Stimulated activated naive CD8-positive, alpha-beta T cell treated with anti-CD3 and anti-CD28 coated beads, Interleukin-15, Interleukin-2, amounts not matched to agents 100 U/mL and 50 U/mL, for 24 hours (primary cell): Measurements from ENCODE around the gene F7.
A peak's percentile ranks its signal among the peaks of the same experiment; 100 is the strongest.

Experiments used
- ATAC-seq: fragments of 150-1000 bp; cut with Tn5 transposase; one replicate; pipeline ENCODE4 v1.10.0; 2021
- DNase-seq: peaks from one replicate; pipeline ENCODE4 v3.0.0; 2021

Gene F7

GRCh38 chr13:113118261-113119021, 12.8 kb downstream of the F7 start:
- ATAC-seq, result no peak
- no peak for DNase-seq

GRCh38 chr13:113119166-113119821, 13.7 kb downstream of the F7 start:
- DNase-seq, result no peak
- no peak for ATAC-seq

DNA sequence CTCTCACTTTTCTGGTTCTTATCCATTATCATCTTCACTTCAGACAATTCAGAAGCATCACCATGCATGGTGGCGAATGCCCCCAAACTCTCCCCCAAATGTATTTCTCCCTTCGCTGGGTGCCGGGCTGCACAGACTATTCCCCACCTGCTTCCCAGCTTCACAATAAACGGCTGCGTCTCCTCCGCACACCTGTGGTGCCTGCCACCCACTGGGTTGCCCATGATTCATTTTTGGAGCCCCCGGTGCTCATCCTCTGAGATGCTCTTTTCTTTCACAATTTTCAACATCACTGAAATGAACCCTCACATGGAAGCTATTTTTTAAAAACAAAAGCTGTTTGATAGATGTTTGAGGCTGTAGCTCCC, 14.2 kb downstream of the F7 start:
- no peak for ATAC-seq

DNA sequence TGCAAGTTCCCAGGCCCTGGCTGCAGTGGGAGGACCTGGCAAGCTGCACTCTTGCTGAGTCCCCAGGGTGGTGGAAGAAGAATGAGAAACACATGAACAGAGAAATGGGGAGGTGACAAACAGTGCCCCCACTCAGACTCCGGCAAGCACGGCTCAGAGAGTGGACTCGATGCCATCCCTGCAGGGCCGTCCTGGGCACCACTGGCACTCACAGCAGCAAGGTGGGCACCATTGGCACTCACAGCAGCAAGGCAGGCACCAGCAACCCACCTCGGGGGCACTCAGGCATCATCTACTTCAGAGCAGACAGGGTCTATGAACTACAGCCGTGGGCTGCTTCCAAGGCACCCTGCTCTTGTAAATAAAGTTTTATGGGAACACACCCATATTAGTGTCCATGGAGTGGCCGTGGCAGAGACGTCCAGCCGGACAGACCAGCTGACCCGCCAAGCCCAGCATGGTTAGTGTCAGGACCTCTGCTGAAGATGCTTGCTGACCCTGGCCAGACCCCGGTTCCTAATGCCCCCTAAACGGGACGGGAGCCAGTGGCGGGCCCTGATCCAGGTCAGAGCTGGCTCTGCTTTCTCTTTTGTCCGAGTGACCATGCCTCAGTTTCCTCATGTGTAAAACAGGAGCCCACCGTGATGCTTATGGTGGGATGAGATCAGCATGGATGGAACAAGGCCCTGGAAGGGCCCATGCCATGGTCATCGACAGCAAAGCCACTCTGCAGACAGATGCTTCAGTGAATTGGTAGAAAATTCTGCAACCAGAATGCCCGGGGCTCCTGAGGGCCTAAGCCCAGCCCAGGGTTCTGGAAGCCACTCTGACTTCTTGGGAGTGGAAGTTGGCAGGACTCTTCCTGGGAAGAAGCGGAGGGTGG, 14.9 kb downstream of the F7 start:
- no peak for DNase-seq
- no peak for ATAC-seq

More for the DNA sequence above, 14.2 kb downstream of the F7 start:
- no peak for DNase-seq

- DNase-seq, result no peak
- ATAC-seq, result no peak
These were observed 15.8 kb downstream of the F7 start for GRCh38 chr13:113121183-113121927.

- no peak for ATAC-seq
- no peak for DNase-seq
These were observed 16.4 kb downstream of the F7 start for GRCh38 chr13:113121928-113122471.

GRCh38 chr13:113122550-113123225, 17.1 kb downstream of the F7 start, which contains the start of gene F10:
Gene F10, plus strand, starts transcription at chr13:113122799. Its CDS starts 57 bp downstream, at chr13:113122856.
- ATAC-seq (no peak), DNase-seq (no peak)

DNA sequence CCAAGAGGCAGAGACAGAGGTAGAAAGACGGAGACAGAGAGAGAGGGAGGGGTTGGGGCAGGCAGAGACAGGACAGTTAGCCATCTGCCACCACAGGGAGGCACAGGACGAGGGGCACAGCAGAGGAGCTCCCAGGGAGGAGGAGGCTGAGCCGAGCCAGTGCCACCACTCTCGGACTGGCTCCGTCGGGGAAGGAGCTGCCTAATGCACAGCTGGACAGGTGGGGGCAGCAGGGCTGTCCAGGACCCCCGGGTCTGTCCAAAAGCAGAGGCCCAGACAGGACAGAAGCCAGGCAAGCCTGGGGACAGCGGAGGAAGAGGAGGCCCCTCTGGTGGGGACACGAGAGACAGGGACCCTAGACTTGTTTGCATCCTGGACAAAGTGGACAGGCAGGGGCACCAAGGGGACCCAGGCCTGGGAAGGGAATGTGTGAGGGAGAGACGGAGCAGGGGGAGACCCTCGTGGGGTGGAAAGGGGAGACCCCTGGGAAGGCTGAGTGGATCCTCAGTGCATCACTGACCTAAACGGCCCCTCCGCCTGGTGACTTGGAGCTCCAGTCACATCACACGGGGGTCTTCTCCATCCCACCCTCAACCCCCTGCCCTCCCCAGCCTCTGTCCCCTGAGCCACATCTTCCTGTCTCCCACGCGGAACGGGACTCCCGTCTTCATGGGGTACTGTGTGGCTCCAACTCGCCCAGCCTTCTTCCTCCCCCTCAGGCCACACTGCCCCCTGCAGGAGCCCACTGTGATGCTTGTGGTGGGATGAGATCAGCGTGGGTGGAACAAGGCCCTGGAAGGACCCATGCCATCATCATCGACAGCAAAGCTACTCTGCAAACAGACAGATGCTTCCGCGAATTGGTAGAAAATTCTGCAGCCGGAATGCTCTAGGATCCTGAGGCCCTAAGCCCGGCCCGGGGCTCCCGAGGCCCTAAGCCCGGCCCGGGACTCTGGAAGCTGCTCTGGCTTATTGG, 17.9 kb downstream of the F7 start:
- ATAC-seq, result no peak
- DNase-seq, result peak; percentile 34

GRCh38 chr13:113124211-113124970, 18.8 kb downstream of the F7 start:
- ATAC-seq (no peak), DNase-seq (no peak)

DNA sequence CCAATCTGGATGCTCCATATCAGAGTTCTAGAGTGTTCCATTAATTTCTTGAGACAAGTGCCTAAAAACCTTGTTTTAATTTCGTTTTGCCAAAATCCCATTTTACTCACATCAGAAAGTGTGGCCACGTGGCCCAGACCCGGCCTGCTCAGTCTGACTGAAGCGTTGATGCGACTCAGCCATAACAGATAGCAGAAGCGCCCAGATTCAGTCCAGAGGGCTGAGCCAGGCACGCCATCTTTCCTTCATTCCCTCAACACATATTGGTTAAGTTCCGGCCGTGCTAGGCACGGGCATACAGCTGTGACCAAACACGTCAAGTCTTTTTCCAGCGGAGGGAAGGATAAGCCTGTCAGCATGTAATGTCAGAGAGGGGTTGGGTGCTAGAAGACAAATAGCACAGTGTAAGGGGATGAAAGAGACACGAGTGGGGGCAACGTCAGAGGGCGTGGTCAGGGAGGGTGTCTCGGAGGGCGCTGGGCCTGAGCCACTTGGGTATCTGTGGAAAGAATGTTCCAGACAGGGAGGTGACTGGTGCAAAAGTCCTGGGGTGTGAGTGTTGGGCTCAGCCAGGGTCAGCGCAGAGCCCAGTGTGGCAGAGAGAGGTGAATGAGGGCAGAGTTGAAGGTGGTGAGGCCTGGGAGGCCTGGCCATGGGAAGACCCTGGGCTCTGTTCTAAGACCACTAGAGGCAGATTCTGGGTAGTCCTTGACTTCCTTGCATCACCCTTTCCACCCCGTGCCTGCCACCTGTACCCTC, 20.1 kb downstream of the F7 start:
- ATAC-seq, result no peak
- no peak for DNase-seq

GRCh38 chr13:113126265-113127150, 20.9 kb downstream of the F7 start:
- ATAC-seq, result no peak
- DNase-seq, result no peak

GRCh38 chr13:113129480-113129879, 23.9 kb downstream of the F7 start:
- peak; percentile 12 for ATAC-seq

GRCh38 chr13:113129921-113130750, 24.5 kb downstream of the F7 start:
- ATAC-seq, result peak; percentile 74
- peak; percentile 55 for DNase-seq

More at GRCh38 chr13:113129480-113129879, 23.9 kb downstream of the F7 start:
- DNase-seq, result no peak

- ATAC-seq, result no peak
- no peak for DNase-seq
These were observed 29.7 kb downstream of the F7 start for GRCh38 chr13:113135281-113135760.

DNA sequence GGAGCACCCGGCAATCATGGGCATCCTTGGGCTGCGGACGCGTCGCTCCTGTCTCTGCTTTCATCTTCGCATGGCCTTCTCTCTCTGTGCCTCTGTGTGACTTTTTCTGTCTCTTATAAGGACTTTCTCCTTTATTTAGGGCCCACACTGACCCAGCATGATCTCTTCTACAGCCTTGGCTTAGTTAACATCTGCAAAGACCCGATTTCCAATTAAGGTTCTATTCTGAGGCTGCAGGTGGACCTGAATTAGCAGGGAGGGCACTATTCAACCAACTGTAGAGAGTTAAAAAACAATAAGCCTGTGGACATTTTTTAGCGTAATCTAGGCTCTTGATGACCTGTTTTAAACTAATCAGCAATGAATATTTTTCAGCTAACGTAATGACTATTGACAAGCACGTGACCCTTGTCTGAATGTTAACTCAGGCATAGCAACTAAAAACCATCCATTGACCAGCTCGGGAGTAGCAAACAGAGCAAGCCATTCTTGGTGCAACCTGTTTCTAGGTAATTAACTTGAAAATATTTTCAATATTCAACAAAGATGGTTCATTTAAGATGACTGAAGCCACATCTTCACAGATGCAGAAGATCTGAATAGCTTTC, 32.2 kb downstream of the F7 start:
- no peak for ATAC-seq
- DNase-seq, result no peak
